Central memory CD8-positive, alpha-beta T cell (primary cell): ENCODE data around the gene CHURC1.
A peak's percentile ranks its signal among the peaks of the same experiment; 100 is the strongest.

Experiments used
- ATAC-seq: fragments of 150-1000 bp; cut with Tn5 transposase; replicated peaks from 2 replicates; pipeline ENCODE4 v1.10.0; 2022; ENCODE audit warnings: mild to moderate bottlenecking, moderate FRiP score, moderate number of reproducible peaks; ENCODE audit not compliant: poor library complexity, severe bottlenecking; ENCODE audit errors: extremely low read depth
- DNase-seq, 2 donors: peaks; one replicate each; pipeline ENCODE4 v3.0.0; 2021; ENCODE audit warnings: low spot score in 2 of 2
- H3K27ac Mint-ChIP-seq: one replicate; pipeline ENCODE4 v1.8.0; 2022; ENCODE audit warnings: low read depth, mild to moderate bottlenecking, moderate library complexity, mixed read lengths
- H3K27me3 Mint-ChIP-seq: one replicate; pipeline ENCODE4 v1.8.0; 2022; ENCODE audit warnings: mixed read lengths
- H3K36me3 Mint-ChIP-seq: one replicate; pipeline ENCODE4 v1.8.0; 2022; ENCODE audit warnings: mild to moderate bottlenecking, moderate library complexity, mixed read lengths; ENCODE audit not compliant: insufficient read depth
- H3K4me1 Mint-ChIP-seq: one replicate; pipeline ENCODE4 v1.8.0; 2022; ENCODE audit warnings: mixed read lengths
- H3K4me3 Mint-ChIP-seq: one replicate; pipeline ENCODE4 v1.8.0; 2022; ENCODE audit warnings: mild to moderate bottlenecking, moderate library complexity, mixed read lengths
- H3K9me3 Mint-ChIP-seq: one replicate; pipeline ENCODE4 v1.8.0; 2022; ENCODE audit warnings: mixed read lengths

Gene CHURC1

DNA sequence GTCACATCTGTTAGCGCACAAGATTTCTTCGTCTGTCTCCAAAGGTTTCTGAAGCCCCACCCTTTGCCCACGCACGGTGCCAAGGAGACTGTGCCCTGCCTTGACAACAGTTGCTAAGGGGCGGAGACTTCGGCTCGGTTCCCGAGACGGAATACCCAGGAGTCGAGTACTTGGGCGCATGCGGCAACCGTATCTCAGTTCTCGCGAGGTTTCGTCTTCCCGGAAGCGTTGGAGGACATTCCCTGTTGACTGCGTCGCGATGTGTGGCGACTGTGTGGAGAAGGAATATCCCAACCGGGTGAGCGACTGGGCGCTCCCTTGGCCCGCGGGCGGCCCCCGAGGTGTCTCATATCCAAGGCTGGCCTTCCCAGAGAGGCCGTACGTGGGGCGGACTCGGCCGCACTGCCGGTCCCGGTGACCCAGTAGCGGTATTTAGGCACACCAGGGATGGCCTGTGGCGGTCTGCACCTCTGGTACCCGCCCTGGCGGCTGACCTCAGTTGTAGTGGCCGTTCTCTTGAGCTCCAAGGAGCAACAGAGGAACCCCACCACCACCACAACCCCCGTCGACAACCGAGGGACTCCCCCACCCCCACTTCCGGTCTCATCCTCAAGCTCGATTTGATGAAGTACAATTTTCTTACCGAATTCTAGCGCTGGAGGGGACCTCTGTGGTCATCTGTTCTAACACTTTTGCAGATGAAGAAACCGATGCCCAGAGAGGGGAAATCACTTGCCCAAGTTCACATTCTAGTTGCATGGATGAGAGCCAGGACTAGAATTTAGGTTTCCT, at the start of gene CHURC1:
CHURC1 (plus strand) TSS at position 219 of the 792 bp plus-strand sequence; CDS start at position 260, 41 bp downstream.
- Mint-ChIP-seq H3K27me3 (peaks cover 8% of the 10 kb centered on the region), H3K36me3 (peaks cover 20% of the 10 kb centered on the region), H3K9me3 (no peaks in the 10 kb centered on the region), H3K4me1 (peaks cover 48% of the 10 kb centered on the region), H3K27ac (peak within 1 kb of the TSS; percentile 98), H3K4me3 (peak within 1 kb of the TSS; percentile 93)
- DNase-seq: peak; percentile 88 to 91
- peak; percentile 90 for ATAC-seq

DNA sequence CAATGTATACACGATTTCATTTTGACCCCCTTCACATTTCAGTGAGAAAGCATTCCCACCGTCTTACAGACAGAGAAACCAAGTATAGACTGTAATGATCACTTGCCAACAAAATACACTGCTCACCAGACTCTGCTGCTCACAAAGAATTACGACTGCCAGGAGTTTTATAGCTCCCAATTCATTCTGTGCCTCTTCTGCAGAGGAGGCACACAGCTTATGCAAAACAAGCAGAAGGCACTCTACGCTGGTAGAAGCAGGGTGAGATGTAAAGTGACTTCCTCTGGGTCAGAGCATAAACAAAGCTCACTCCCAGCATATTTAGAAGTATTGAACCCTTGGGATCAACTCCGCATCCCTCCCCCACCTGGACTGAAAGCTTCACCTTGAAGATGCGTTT, 49.1 kb upstream of the CHURC1 start:
- Mint-ChIP-seq H3K9me3 (no peaks in the 10 kb centered on the region), H3K4me3 (no peak overlapping the region), H3K4me1 (no peaks in the 10 kb centered on the region), H3K36me3 (no peaks in the 10 kb centered on the region), H3K27ac (no peak overlapping the region), H3K27me3 (peaks cover 66% of the 10 kb centered on the region)
- ATAC-seq: no peak
- no peak for DNase-seq

DNA sequence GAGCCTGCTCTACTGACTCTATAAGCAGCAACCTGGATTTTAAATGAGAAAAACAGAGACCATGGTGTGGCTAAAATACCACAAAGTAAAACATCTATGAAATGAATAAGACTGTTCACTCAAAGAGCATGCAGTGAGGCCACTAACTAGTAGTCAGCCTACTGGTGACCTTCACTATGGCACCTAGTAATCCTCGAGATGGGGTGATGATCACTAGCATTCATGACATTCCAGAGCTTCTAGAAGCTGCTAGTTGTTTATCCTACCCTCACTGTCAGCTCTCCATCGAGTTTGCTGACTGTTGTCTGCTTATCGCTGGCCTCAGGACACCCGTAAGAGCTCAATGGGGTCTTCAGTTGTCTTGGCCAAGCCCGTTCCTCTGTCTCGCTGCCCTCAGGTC, 48.3 kb upstream of the CHURC1 start:
- DNase-seq (no peak), ATAC-seq (no peak)
- Mint-ChIP-seq H3K36me3 (no peaks in the 10 kb centered on the region), H3K27me3 (peaks cover 70% of the 10 kb centered on the region), H3K27ac (no peak overlapping the region), H3K4me1 (no peaks in the 10 kb centered on the region), H3K4me3 (no peak overlapping the region), H3K9me3 (no peaks in the 10 kb centered on the region)

DNA sequence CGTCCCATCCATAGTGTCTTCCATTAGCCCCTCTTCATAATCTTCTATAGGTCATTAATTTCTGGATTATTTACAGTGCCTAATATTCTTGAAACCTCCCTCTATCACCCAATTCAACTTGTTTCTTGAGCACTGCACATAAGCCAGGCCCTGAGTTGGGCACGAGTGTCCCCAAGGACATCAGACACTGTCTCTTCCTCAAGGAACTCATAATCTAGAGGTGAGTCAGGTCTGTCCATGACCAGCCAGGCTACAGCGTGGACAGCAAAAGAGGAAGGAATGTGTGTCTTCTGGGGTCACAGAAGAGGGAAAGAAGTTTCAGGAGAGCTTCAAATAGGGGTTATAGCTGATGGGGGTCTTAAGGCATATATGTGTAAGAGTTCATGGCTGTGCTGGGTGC, 47.1 kb upstream of the CHURC1 start:
- no peaks in the 10 kb centered on the region for H3K36me3 Mint-ChIP-seq
- peaks cover 63% of the 10 kb centered on the region for H3K27me3 Mint-ChIP-seq
- ATAC-seq: no peak
- no peak for DNase-seq
- H3K9me3 Mint-ChIP-seq: no peaks in the 10 kb centered on the region
- no peaks in the 10 kb centered on the region for H3K4me1 Mint-ChIP-seq
- H3K27ac Mint-ChIP-seq: no peak overlapping the region
- no peak overlapping the region for H3K4me3 Mint-ChIP-seq

DNA sequence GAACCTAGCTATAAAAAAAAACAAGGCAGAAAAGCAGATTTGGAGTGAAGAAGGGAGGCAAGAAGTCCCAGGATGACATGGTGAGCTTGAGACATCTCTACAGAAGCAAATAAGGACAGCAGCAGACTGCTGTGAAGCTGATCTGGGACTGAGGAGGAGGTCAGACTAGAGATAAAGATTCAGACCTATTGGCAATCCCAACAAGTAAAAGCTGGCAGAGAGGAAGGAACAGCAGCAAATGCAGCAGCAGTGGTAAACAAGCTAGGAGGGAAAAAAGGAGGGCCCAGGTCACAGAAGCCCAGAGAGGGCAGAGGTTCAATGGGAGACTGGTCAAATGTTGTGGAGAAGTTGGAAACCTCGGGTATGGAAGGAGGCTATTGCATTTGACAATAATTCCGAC, 45.9 kb upstream of the CHURC1 start:
- Mint-ChIP-seq H3K36me3 (no peaks in the 10 kb centered on the region), H3K27me3 (peaks cover 71% of the 10 kb centered on the region), H3K27ac (no peak overlapping the region), H3K4me1 (no peaks in the 10 kb centered on the region), H3K9me3 (no peaks in the 10 kb centered on the region), H3K4me3 (no peak overlapping the region)
- no peak for DNase-seq
- no peak for ATAC-seq

DNA sequence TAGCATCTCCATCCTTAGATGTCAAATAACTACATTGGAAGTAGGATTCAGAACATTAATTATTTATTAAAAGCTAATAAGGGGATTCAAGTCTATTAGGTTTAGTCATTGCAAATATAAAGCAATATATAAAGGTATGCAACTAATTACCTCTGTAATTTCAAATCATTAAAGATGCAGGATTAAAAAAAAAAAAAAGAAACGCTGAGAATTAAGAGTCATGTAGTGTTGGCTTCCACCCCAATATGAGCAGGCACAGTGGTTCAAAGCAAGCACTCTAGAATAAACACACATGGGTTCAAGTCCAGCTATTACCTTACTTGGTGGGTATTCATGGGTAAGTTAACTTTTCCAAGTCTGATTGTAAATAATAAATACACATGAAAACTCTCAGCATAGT, 45.4 kb upstream of the CHURC1 start:
- no peaks in the 10 kb centered on the region for H3K9me3 Mint-ChIP-seq
- no peak overlapping the region for H3K4me3 Mint-ChIP-seq
- H3K27me3 Mint-ChIP-seq: peaks cover 74% of the 10 kb centered on the region
- no peak overlapping the region for H3K27ac Mint-ChIP-seq
- H3K4me1 Mint-ChIP-seq: no peaks in the 10 kb centered on the region
- ATAC-seq: no peak
- DNase-seq: no peak
- H3K36me3 Mint-ChIP-seq: no peaks in the 10 kb centered on the region

DNA sequence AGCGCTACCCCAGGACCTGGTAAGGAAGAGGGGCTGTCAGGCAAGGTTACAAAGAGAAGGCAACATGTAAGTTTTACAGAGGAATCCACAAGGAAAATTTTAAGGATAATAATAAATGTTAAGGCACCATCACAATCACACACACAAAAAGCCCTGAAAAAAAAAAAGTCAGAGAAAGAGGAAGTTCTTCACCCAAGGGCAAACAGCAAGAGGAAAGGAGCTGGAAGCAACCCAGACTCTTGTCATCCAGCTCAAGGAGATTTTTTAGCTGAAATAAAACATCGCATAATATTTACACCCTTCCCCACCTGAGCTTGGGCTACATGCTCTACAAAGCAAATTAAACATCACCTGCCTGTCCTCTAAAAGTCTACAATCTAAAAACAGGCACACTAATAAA, 44.1 kb upstream of the CHURC1 start:
- ATAC-seq (no peak), DNase-seq (no peak)
- Mint-ChIP-seq H3K27ac (no peak overlapping the region), H3K9me3 (no peaks in the 10 kb centered on the region), H3K36me3 (no peaks in the 10 kb centered on the region), H3K4me1 (no peaks in the 10 kb centered on the region), H3K27me3 (peaks cover 83% of the 10 kb centered on the region), H3K4me3 (no peak overlapping the region)

DNA sequence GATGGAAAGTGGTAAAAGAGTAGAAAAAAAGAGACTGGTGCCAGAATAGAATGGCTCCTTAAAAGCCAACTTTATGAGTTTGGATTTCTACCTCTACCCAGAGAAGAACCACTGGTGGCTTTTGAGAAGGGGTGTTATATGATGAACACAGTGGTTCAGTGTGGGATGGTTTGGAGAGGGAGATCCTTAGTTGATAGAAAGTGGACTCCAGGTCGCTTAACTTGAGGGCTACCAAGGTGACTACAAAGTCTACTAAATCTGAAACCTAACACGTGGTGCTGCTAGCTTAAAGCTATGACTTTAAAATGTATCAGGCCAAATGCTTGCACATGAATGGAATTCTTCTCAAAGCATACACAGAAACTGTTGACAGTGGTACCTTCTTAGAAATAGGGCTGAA, 42.9 kb upstream of the CHURC1 start:
- DNase-seq: no peak
- Mint-ChIP-seq H3K4me1 (no peaks in the 10 kb centered on the region), H3K9me3 (no peaks in the 10 kb centered on the region), H3K36me3 (no peaks in the 10 kb centered on the region), H3K4me3 (no peak overlapping the region), H3K27me3 (peaks cover 76% of the 10 kb centered on the region), H3K27ac (no peak overlapping the region)
- no peak for ATAC-seq

DNA sequence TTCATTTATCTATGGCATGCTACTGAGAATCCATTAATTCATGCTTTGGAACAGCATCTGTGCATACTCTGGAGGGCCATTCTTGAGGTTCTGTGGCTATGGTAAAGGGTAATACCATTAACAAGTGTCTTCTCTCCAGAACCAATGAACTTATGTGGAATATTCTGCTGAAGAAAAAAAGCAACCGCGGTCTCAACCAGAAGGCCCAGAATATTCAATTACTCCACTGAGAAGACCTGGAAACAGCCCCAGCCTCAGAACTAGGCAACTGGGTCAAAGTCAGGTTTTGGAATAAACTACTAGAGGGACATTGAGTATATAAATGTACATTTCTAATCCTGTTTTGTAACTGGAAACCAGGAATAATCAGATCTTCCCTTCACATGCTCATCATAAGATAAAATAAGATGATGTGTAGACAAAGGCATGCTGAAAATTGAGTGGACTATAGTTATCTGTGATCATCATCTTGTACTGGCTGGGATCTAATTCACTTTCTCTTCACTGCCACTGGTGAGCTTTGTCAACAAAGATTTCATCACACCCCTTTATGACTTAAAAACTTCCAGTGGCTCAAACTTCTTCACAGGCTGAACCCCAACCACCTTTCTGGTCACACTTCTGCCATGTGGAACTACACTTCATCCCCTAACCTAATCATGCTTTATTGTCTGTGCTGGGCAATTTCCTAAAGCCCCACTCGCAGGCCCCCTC, 40.6 kb upstream of the CHURC1 start:
- Mint-ChIP-seq H3K9me3 (no peaks in the 10 kb centered on the region), H3K4me3 (no peak overlapping the region), H3K27me3 (peaks cover 76% of the 10 kb centered on the region), H3K36me3 (no peaks in the 10 kb centered on the region), H3K4me1 (no peaks in the 10 kb centered on the region), H3K27ac (no peak overlapping the region)
- ATAC-seq: no peak
- DNase-seq: no peak

DNA sequence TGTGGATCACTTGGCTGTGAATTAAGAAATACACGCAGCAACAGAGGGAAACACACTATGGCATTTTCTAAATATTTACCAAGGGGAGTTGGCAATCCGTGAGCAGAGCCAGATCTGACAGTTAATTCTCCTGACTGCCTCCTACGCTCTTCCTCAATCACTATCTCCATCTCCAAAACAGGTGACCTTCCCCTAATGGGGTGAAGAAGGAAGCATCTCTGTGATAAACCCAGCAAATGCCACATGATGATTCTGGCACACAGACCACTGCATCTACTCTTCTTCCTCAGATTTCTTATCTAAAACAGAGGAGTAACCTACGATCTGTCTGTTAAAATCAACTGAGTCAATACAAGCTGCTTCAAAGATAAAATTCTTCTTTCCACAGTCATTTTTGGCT, 38.9 kb upstream of the CHURC1 start:
- ATAC-seq: no peak
- no peaks in the 10 kb centered on the region for H3K9me3 Mint-ChIP-seq
- no peak overlapping the region for H3K4me3 Mint-ChIP-seq

DNA sequence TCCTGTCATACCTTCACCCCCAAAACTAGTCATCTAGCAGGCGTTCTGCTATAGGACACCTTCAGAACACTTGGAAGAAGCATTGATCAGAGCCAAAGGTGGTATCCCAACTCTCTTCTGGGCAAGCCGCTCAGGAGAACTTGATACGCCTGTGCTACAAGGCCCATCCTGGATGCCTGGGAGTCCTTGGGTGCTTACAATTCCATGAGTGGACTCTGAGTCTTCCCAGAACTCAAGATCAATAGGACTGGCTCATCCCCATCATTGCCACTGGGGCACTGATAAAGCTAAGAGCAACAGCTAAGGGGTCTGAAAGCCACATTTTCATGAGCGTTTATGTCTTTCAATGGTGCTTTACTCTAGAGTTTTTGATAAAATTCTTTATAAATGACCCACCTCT, 36.4 kb upstream of the CHURC1 start:
- peaks cover 83% of the 10 kb centered on the region for H3K27me3 Mint-ChIP-seq
- no peak overlapping the region for H3K4me3 Mint-ChIP-seq
- no peaks in the 10 kb centered on the region for H3K36me3 Mint-ChIP-seq
- ATAC-seq (no peak), DNase-seq (no peak)
- H3K9me3 Mint-ChIP-seq: no peaks in the 10 kb centered on the region
- H3K4me1 Mint-ChIP-seq: no peaks in the 10 kb centered on the region
- H3K27ac Mint-ChIP-seq: no peak overlapping the region

More for the DNA sequence above, 38.9 kb upstream of the CHURC1 start:
- Mint-ChIP-seq H3K27ac (no peak overlapping the region), H3K36me3 (no peaks in the 10 kb centered on the region), H3K4me1 (no peaks in the 10 kb centered on the region), H3K27me3 (peaks cover 75% of the 10 kb centered on the region)
- no peak for DNase-seq

DNA sequence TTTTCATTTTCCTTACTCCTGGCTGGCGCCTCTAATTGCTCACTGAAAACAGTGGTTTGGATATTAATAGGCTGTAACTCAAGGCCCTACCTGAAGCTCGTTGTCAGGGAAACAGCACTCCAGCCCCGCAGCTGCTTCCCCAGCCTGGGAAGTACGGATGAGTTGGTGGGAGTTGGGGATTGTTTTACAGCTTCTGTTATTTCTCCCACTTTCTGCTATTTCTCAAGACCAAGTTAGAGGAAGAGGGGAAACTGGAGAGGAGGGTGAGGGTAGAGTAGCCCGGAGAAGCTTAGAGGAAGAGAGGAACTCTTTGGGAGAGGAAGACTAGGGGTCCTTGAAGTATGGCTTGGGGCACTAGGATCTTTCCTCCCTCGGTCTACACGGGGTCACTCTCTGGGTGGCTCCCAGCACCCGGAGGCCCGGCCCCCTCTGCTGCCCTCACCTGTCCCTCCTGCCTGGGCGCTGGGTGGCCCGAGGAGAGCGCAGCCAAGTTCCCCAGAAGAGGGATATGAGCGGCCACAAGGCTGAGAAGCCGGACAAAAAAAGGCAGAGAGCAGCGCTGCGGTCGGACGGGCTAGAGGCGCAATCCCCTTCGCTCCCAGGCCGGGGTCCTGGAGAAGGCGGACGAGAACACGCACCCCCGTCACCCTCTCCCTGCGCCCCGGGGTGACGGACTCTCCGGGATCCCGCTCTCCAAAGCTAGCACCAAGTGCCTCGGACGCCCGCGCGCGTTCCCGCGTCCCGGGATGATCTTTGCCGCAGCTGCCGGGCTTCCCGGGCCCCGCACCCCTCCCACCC, 35.2 kb upstream of the CHURC1 start:
- Mint-ChIP-seq H3K27me3 (peaks cover 84% of the 10 kb centered on the region), H3K4me1 (no peaks in the 10 kb centered on the region), H3K4me3 (peak overlapping the region; percentile 79), H3K27ac (no peak overlapping the region), H3K36me3 (no peaks in the 10 kb centered on the region), H3K9me3 (no peaks in the 10 kb centered on the region)
- DNase-seq (no peak), ATAC-seq (no peak)
